Measurements from ENCODE around the gene ZDHHC24.
A peak's percentile ranks its signal among the peaks of the same experiment; 100 is the strongest.

The ZDHHC24 gene

GRCh38 chr11:66580803-66581202 is 35.0 kb upstream of the ZDHHC24 start:
- no peak for DNase-seq (ENCODE audit: low read depth in 1 of 2, low spot score in 1 of 2)
- TF ChIP-seq JUND (IDR thresholded peaks at IDR 0.05; ENCODE audit: low read depth), result no peak
- in situ Hi-C loops (cut with HindIII; ENCODE audit: low pct_unique_long_range_greater_than_20kb, low sequenced_read_pairs), result no loop called here

GRCh38 chr11:66579017-66579606 is 33.3 kb upstream of the ZDHHC24 start:
- in situ Hi-C loops (cut with HindIII; ENCODE audit: low pct_unique_long_range_greater_than_20kb, low sequenced_read_pairs), result no loop called here

GRCh38 chr11:66570850-66571180 is 25.0 kb upstream of the ZDHHC24 start:
- no peak for DNase-seq (ENCODE audit: low read depth in 1 of 2, low spot score in 1 of 2)
- no peak for TF ChIP-seq JUND (IDR thresholded peaks at IDR 0.05; ENCODE audit: low read depth)
- in situ Hi-C loops (cut with HindIII; ENCODE audit: low pct_unique_long_range_greater_than_20kb, low sequenced_read_pairs), result no loop called here

More at GRCh38 chr11:66579017-66579606, 33.3 kb upstream of the ZDHHC24 start:
- peak; percentile 76 to 89 for DNase-seq (ENCODE audit: low read depth in 1 of 2, low spot score in 1 of 2)
- TF ChIP-seq JUND (IDR thresholded peaks at IDR 0.05; ENCODE audit: low read depth), result no peak

- in situ Hi-C loops (cut with HindIII; ENCODE audit: low pct_unique_long_range_greater_than_20kb, low sequenced_read_pairs), result no loop called here
- no peak for DNase-seq (ENCODE audit: low read depth in 1 of 2, low spot score in 1 of 2)
- no peak for TF ChIP-seq JUND (IDR thresholded peaks at IDR 0.05; ENCODE audit: low read depth)
Measured at GRCh38 chr11:66570079-66570849, 24.4 kb upstream of the ZDHHC24 start.

- in situ Hi-C loops (cut with HindIII; ENCODE audit: low pct_unique_long_range_greater_than_20kb, low sequenced_read_pairs), result no loop called here
- TF ChIP-seq JUND (IDR thresholded peaks at IDR 0.05; ENCODE audit: low read depth), result no peak
- DNase-seq (ENCODE audit: low read depth in 1 of 2, low spot score in 1 of 2), result no peak
Measured at GRCh38 chr11:66569076-66569475, 23.2 kb upstream of the ZDHHC24 start.

GRCh38 chr11:66568124-66568916 is 22.5 kb upstream of the ZDHHC24 start, which contains the start of gene CTSF:
Gene CTSF (minus strand): TSS chr11:66568606. CDS start chr11:66568486, 120 bp downstream.
- DNase-seq (ENCODE audit: low read depth in 1 of 2, low spot score in 1 of 2), result peak; percentile 92 to 100
- TF ChIP-seq JUND (IDR thresholded peaks at IDR 0.05; ENCODE audit: low read depth), result no peak
- in situ Hi-C loops (cut with HindIII; ENCODE audit: low pct_unique_long_range_greater_than_20kb, low sequenced_read_pairs), result no loop called here

GRCh38 chr11:66567787-66568123 is 21.9 kb upstream of the ZDHHC24 start:
- no peak for TF ChIP-seq JUND (IDR thresholded peaks at IDR 0.05; ENCODE audit: low read depth)
- no peak for DNase-seq (ENCODE audit: low read depth in 1 of 2, low spot score in 1 of 2)
- in situ Hi-C loops (cut with HindIII; ENCODE audit: low pct_unique_long_range_greater_than_20kb, low sequenced_read_pairs), result no loop called here

- in situ Hi-C loops (cut with HindIII; ENCODE audit: low pct_unique_long_range_greater_than_20kb, low sequenced_read_pairs), result no loop called here
- no peak for TF ChIP-seq JUND (IDR thresholded peaks at IDR 0.05; ENCODE audit: low read depth)
- no peak for DNase-seq (ENCODE audit: low read depth in 1 of 2, low spot score in 1 of 2)
Measured at GRCh38 chr11:66566221-66566620, 20.4 kb upstream of the ZDHHC24 start.

- no peak for TF ChIP-seq JUND (IDR thresholded peaks at IDR 0.05; ENCODE audit: low read depth)
- DNase-seq (ENCODE audit: low read depth in 1 of 2, low spot score in 1 of 2), result no peak
- in situ Hi-C loops (cut with HindIII; ENCODE audit: low pct_unique_long_range_greater_than_20kb, low sequenced_read_pairs), result no loop called here
Measured at GRCh38 chr11:66564984-66565383, 19.1 kb upstream of the ZDHHC24 start.

- no peak for DNase-seq (ENCODE audit: low read depth in 1 of 2, low spot score in 1 of 2)
- no peak for TF ChIP-seq JUND (IDR thresholded peaks at IDR 0.05; ENCODE audit: low read depth)
- in situ Hi-C loops (cut with HindIII; ENCODE audit: low pct_unique_long_range_greater_than_20kb, low sequenced_read_pairs), result no loop called here
Measured at GRCh38 chr11:66564538-66564937, 18.7 kb upstream of the ZDHHC24 start.

GRCh38 chr11:66563832-66564231 is 18.0 kb upstream of the ZDHHC24 start:
- in situ Hi-C loops (cut with HindIII; ENCODE audit: low pct_unique_long_range_greater_than_20kb, low sequenced_read_pairs), result no loop called here

GRCh38 chr11:66562907-66563583 is 17.2 kb upstream of the ZDHHC24 start:
- in situ Hi-C loops (cut with HindIII; ENCODE audit: low pct_unique_long_range_greater_than_20kb, low sequenced_read_pairs), result no loop called here
- no peak for TF ChIP-seq JUND (IDR thresholded peaks at IDR 0.05; ENCODE audit: low read depth)

More at GRCh38 chr11:66563832-66564231, 18.0 kb upstream of the ZDHHC24 start:
- TF ChIP-seq JUND (IDR thresholded peaks at IDR 0.05; ENCODE audit: low read depth), result no peak
- no peak for DNase-seq (ENCODE audit: low read depth in 1 of 2, low spot score in 1 of 2)

More at GRCh38 chr11:66562907-66563583, 17.2 kb upstream of the ZDHHC24 start:
- no peak for DNase-seq (ENCODE audit: low read depth in 1 of 2, low spot score in 1 of 2)
